Nucleus accumbens (tissue), 56 donors: Measurements from ENCODE around the gene CCDC93.
"Not testable (repeated sequence)": the region's sequence is repeated elsewhere in the genome, so short reads cannot be mapped to it uniquely, and the experiment has no call there.

Experiments
- DNase-seq, 56 donors: peaks; one replicate each; lab custom pipeline; 2025; lab: John Stamatoyannopoulos, UW

The CCDC93 gene

DNA sequence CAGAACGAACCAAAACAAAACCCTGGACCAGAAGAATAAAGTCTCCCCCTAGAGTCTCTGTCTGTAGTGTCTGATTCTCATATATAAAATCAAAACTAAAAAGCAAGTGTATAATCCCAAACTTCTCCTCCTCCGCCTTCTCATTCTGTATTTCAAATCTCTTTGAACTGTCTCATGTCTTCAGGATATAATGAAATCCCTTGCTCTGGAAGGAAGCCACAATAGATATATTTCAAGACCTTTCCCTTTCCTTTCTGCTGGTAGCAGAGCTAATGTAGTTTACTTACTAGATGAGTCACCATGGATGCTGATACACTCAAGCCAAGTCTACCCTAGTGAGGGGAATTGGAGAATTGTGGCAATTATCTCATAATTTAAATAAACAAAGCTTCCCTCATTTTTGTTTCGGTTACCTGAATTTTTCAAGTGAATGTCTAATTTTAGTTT, 33.5 kb upstream of the CCDC93 start:
- DNase-seq, result no peak

DNA sequence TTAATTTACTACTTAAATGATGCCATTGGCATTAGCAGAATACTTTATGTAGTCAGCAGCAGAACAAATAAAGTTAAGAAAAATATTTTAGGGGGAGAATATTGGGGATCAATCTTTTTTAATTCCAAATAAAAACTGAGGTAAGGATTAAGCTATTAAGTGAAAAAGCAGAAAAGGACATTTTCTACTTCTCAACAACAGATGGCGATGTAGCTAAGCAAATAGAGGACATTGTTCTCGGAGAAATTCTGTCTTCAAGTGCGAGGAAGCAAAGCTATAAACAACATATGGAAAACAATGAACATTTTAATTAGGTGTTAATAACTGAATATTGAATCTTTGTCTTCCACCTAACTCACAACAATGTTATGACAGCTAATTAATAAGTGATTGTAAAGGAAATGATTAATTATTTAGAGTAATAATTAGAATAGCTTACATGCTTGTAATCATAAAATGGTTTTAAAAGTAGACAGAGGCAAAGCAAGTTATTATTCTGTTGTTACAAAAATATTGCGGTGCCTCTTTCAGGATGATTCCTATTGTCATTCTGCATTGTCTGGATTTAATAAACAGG, 32.9 kb upstream of the CCDC93 start:
- no peak for DNase-seq

GRCh38 chr2:118045286-118045685, 31.4 kb upstream of the CCDC93 start:
- DNase-seq, result no peak

DNA sequence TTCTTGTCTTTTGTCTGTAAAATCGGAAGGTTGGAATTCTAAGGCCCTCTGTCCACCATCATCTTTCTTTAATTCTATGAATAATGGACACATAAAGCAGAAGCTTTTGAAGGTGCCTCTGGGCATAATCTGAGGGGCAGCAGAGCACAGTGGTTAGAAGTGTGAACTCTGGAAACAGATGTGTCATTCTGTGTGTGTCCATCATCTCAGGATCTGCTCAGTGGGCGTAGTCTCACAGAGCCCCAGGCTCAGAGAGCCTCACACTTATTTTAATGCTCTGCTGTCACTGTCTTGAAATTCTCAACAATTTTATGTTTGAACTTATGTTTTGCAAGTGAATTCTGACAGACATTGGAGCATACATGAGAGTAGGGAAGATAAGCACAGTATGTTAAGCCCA, 31.0 kb upstream of the CCDC93 start:
- DNase-seq, result no peak

DNA sequence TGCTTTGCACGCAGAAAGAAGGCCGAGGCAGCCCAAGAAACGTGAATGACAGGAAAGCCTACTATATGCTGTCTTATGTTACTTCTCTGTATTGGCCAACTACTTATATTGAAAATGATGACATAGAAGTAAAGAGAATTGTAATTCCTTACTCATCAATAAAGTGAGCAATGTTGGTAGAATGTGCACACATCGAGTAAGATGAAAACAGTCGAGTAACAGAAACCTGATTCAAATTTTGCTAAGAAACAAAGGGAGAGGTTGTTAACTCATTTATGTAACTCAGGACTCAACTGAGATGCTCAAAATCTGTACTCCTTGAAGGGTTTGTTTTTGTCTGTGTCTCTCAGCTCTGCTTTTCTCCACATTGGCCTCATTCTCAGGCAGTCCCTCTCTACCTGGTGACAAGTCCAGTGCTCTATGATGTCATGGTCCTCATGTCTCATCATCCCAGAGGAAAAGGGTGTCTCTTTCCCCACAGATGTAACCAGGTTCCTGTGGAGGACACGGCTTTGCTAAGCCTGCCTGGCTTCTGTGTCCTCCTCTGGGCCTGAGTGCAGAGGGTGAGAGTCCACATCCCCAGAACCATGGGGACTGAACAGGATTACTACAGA, 30.3 kb upstream of the CCDC93 start:
- DNase-seq, result no peak

- no peak for DNase-seq
Measured at GRCh38 chr2:118040891-118041290, 27.0 kb upstream of the CCDC93 start.

- peak in 13 of 56 donors; percentile 1 to 59 (median 11) for DNase-seq
Measured at GRCh38 chr2:118032169-118033013, 18.5 kb upstream of the CCDC93 start.

DNA sequence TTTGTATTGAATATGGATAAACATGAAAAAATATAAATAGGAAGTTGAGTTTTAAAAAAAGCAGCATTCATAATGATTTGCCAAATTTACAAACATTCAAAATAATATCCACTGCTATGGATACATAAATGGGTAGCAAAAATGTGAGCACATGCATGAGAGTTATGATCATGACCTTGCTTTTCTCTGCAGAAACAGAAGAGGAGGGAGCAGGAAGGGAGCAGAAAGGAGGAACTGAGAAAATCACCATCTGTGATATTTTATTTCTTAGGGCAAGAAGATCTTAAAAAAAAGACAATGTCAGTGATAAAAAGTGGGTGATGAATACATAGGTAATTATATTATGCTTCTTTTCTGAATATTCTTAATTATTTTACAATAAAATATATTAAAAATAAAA, 17.7 kb upstream of the CCDC93 start:
- DNase-seq, result no peak

- no peak for DNase-seq
Measured at GRCh38 chr2:118029025-118029424, 15.2 kb upstream of the CCDC93 start.

DNA sequence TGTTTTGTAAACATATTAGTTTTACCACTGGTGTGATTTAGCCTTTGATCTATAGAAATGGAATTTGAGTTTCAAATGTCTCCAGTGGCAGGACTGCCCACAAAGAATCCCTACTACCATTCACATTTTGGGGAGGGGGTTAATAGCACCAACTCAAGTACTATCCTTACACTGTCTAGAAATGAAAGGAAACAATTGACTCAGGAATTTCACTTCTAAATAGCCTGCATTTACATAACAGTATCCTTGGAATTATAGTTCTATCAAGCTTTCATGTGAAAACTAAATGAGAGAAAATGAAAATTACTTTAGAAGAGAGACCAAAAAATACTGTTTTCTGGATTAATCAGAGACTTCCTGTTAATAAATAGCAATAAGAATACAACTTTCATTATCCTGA, 7.5 kb upstream of the CCDC93 start:
- no peak for DNase-seq

DNA sequence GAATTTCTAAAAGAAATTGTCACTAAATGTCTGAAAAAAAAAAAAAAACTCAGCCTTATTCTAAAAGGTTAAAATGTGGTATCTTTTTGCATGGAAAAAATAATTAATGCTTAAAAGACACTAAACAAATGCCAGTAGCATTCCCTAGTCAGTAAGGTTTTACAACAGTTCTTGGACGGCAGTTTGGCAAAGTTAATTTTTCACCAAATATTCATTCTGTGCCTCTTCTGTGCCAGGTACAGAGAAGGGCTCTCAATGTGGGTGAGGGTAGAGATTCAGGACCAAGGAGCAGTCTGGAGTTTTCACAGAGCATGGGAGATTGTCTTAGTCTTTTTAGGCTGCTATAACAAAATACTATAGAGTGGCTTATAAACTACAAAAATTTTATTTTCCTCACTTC, 6.0 kb upstream of the CCDC93 start:
- DNase-seq, result no peak

DNA sequence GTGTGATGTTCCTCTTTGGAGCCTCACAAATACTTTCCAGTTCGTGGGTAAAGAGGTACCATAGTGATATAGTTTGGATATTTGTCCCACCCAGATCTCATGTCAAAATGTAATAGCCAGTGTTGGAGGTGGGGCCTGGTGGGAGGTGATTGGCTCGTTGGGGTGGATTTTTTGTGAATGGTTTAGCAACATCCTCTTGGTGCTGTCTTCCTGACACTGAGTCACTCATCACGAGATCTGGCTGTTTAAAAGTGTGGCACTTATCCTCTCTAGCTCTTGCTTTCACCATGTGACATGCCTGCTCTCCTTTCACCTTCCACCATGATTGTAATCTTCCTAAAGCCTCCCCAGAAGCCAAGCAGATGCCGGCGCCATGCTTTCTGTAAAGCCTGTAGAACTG, 3.0 kb upstream of the CCDC93 start:
- no peak for DNase-seq

DNA sequence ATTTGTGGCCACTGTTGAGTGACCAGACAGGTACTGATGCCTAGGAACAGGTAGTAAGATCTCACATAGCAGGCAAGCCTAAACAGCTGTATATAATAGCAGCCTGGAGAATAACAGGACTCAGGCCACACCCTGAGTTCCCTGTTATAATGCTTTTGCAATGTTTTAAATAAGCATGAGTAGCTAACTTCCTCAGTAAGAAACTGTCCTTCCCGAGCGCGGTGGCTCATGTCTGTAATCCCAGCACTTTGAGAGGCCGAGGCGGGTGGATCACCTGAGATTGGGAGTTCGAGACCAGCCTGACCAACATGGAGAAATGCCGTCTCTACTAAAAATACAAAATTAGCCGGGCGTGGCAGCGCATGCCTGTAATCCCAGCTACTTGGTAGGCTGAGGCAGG, 1.9 kb upstream of the CCDC93 start:
- DNase-seq, result not testable (repeated sequence)

DNA sequence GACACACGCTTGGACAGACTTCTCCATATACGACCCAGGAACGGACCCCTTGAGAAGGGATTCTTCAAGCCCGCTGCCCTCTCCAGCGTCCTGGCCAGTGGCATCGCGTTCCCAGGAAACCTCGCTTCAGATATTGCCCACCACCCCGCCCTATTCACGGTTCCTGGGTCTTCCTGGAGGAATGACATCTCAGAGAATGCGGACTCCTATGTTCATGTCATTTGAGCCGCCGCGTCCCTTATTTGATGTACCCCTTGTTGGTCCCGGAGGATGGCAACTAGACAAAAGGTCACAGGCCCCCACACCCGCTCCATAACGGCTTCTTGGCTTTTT, 588 bp upstream of the CCDC93 start:
- peak in 6 of 56 donors; percentile 33 to 60 (median 38) for DNase-seq

DNA sequence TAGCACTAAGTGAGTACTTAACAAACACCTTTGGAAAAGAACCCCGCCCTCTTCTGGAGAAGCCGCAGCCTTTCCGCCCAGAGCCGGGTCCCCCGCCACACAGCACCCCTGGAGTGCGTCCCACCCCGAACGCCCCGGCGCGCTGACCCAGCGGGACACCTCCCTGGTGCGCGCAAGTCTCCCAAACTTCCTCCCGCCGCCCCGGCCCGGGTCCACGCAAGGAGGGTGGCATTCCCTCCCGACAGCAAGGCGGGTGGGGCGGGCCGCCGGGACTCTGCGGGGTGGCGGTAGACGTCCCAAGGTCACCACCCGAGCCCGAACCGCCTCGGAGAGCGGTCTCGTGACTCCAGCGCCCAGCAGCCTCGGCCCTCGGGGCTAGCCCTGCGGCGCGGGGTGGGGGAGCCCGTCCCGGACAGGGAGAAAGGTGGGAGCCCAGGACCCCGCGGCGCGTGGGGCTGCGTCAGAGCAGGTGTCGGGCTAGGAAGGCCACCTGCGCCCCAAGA, 598 bp downstream of the CCDC93 start:
- DNase-seq, result peak in 34 of 56 donors; percentile 11 to 59 (median 32)

DNA sequence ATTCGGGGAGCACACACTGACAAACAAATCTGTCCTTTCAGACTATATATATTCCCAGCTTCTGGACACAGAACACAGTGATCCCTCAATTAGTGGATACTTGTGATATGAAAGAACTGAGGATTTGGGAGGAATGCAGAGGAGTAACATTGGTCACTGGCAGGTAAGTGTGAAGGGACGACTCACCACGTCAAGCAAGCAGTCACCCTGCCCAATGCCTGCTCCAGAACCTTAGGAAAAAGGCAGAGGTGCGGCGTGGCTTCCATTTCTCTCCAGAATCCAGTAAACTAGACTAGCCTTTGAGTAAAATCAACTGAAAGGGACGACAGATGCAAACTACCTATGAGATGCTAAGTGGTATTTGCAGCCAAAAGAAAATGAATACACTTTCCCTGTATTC, 1.1 kb downstream of the CCDC93 start:
- no peak for DNase-seq

DNA sequence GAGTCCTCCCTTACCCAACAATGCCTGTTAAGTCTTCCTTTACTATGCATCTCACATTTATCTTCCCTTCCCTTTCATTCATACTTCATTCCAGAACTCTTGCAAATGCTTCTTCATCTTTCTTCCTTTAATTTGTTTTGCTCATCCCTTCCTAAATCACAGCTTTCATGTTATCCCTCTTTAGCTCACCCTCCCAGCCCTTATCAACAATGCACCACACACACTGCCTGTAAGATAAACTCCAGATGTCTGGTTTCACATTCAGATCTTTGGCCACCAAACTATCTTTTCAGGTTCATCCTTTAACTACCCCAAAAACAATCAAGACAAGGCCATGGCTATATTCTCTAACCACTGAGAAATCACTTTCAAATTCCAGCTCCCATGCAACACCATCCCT, 3.4 kb downstream of the CCDC93 start:
- no peak for DNase-seq

DNA sequence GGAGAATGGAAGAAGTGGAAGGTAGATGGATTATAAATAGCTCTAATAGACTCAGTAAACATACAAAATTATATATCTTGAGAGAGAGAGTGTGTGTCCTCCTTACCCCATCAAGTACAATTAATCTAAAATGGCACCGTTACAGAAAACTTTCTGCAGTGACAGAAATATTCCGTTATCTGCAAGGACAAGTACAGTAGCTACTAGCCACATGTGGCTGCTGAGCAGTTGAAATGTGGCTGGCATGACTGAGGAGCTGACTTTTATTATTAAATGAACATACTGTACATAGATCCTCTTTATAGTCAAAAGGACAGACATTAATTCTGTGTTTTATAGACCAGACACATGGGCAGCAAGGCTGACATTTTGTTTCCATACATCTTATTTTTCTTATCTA, 7.0 kb downstream of the CCDC93 start:
- DNase-seq, result no peak

GRCh38 chr2:118006326-118006725, 7.5 kb downstream of the CCDC93 start:
- DNase-seq, result no peak

DNA sequence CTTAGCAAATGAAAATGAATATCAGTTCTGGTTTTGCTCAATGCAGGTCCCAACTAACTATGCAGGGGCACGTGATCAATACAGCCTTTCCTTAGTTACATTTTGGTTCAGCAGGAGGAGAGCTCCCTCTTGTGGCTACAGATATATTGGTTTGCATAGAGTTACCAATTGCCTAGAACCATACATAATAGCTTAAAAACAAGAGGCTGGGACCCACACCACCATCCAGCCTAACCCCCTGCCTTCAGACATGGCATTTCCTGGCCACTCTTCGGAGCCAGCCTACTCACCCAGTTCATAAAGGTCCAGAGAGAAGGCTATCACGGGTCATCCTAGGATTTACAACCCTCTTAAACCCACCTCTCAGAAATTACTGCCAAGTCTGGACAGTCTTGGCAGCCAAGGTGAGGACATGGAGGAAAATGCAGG, 10.5 kb downstream of the CCDC93 start:
- DNase-seq, result peak in 40 of 56 donors; percentile 1 to 77 (median 29)

DNA sequence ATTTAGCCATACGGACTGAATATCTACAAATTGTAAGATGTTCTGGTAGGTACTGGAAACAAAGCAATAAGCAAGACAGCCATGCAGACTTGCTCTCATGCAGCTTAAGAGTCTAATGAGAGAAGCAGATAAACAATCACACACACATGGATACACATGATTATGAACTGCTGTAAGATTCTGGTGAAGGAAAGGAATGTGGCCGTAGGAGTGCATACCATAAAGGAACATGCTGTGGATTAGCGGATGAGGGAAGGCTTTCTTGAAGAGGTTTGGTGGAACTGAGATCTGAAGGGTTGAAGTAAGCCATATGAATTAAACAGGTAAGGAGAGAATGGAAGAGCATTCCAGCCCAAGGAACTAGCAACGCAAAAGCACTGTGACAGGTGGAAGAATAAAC, 13.8 kb downstream of the CCDC93 start:
- DNase-seq, result no peak
